Measurements from ENCODE around the gene HAAO. TPM values are rescaled to one million over a fixed set of nuclear protein-coding genes. Genes with fewer than 3 reads are reported as not detected.
A peak's percentile ranks its signal among the peaks of the same experiment; 100 is the strongest.

Gene HAAO
- total RNA-seq, 1 experiment from 2014 or later, result 6.6 TPM

DNA sequence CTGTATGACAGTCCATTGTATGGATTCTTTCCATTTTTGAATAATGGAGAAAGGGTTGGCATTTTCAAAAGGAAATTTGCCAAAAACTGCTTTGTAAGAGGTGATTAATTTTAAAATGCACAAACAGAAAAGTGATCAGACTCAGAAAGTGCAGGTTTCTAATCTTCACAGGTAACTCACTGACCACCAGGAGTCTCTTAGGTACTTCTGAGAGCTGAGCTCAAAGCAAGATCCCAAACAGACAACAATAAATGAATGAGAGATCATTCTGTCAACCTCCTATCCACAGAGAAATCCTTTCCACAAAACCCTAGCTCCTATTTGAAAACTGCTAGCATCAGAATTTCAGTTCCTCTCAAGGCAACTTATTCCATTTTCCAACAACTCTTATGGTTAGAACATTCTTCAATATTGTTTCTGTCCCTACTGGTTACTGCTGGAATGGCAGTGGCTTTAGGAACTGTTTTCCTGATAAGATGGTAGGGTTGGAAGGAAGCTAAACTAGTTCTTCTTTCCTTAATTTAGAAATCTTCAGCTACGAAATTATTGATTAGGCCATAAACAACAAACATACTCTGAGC, 20.6 kb upstream of the HAAO start:
- no peak for DNase-seq
- H3K27ac Mint-ChIP-seq, result no peak overlapping the region
- H3K4me1 ChIP-seq (ENCODE audit: insufficient read depth, low read length), result no peaks in the 10 kb centered on the region

More for the DNA sequence above, 20.6 kb upstream of the HAAO start:
- Histone ChIP-seq H3K4me2 (ENCODE audit: insufficient read depth, insufficient read length, low read length) (no peak overlapping the region), H3K23me2 (ENCODE audit: insufficient read length, low read depth, low read length, poor library complexity, severe bottlenecking) (peaks cover 6% of the 10 kb centered on the region), H3K79me1 (ENCODE audit: insufficient read depth, low read depth, low read length, poor library complexity, severe bottlenecking) (no peaks in the 10 kb centered on the region), H2AFZ (ENCODE audit: low read length) (no peak overlapping the region), H4K91ac (ENCODE audit: insufficient read length, low read depth, low read length) (no peak overlapping the region), H3K23ac (ENCODE audit: insufficient read length, low read depth, low read length) (no peak overlapping the region), H3K9ac (ENCODE audit: extremely low read depth, insufficient read length, low read length) (no peak overlapping the region), H2BK12ac (ENCODE audit: insufficient read length, low read depth, low read length) (no peak overlapping the region), H4K20me1 (ENCODE audit: control insufficient read depth, insufficient read depth, insufficient read length) (no peaks in the 10 kb centered on the region), H3K18ac (ENCODE audit: insufficient read length, low read depth, low read length) (no peak overlapping the region), H4K8ac (replicated peaks; ENCODE audit: insufficient read length, low read depth, low read length) (no peak overlapping the region), H2AK5ac (ENCODE audit: insufficient read length, low read length) (no peak overlapping the region), H2BK120ac (ENCODE audit: low read depth, low read length, poor library complexity, severe bottlenecking) (no peak overlapping the region), H3K9me3 (ENCODE audit: control insufficient read depth, low read depth, low read length) (no peaks in the 10 kb centered on the region), H3T11ph (ENCODE audit: low read length) (no peak overlapping the region), H3K4ac (ENCODE audit: low read depth, low read length) (no peak overlapping the region), H3K27ac (ENCODE audit: insufficient read length, low read depth, low read length) (no peak overlapping the region), H3K56ac (ENCODE audit: insufficient read length, low read depth, low read length) (no peak overlapping the region), H2BK20ac (ENCODE audit: low read depth, low read length, poor library complexity, severe bottlenecking) (no peak overlapping the region), H3K79me2 (ENCODE audit: insufficient read depth, low read length) (no peaks in the 10 kb centered on the region), H3K27me3 (ENCODE audit: insufficient read depth, low read length) (0 out of 2 replicates have a peak, but pooled peaks cover 2% of the 10 kb centered on the region), H2BK5ac (ENCODE audit: insufficient read length, low read length) (no peak overlapping the region), H3K14ac (ENCODE audit: insufficient read depth, low read length) (no peak overlapping the region), H2BK15ac (ENCODE audit: low read depth, low read length) (no peak overlapping the region), H4K5ac (ENCODE audit: insufficient read length, low read depth, low read length) (no peak overlapping the region)
- Mint-ChIP-seq H3K9me3 (peaks cover 10 to 16% of the 10 kb centered on the region in 2 experiments; a peak in 4 of 5 replicates), H3K36me3 (ENCODE audit: insufficient read depth in 1 of 3, low read depth in 3 of 3) (peaks cover 0 to 12% (median 2%) of the 10 kb centered on the region in 3 experiments; a peak in 4 of 7 replicates), H3K4me1 (peaks cover 18 to 20% of the 10 kb centered on the region in 2 experiments), H3K27me3 (ENCODE audit: low read depth) (peaks cover 12% of the 10 kb centered on the region), H3K4me3 (no peak overlapping the region)
- WGBS (ENCODE audit: extremely low coverage, insufficient read length, low lambda C conversion rate), result no CpG with 5 or more reads among the region's 1 CpG
- TF ChIP-seq, protein P1, sequence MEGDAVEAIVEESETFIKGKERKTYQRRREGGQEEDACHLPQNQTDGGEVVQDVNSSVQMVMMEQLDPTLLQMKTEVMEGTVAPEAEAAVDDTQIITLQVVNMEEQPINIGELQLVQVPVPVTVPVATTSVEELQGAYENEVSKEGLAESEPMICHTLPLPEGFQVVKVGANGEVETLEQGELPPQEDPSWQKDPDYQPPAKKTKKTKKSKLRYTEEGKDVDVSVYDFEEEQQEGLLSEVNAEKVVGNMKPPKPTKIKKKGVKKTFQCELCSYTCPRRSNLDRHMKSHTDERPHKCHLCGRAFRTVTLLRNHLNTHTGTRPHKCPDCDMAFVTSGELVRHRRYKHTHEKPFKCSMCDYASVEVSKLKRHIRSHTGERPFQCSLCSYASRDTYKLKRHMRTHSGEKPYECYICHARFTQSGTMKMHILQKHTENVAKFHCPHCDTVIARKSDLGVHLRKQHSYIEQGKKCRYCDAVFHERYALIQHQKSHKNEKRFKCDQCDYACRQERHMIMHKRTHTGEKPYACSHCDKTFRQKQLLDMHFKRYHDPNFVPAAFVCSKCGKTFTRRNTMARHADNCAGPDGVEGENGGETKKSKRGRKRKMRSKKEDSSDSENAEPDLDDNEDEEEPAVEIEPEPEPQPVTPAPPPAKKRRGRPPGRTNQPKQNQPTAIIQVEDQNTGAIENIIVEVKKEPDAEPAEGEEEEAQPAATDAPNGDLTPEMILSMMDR (conservative IDR thresholded peaks at IDR 0.05), result peak; percentile 85

Measured in H9 (cell line).